Lung microvascular endothelial cell (primary cell): ENCODE measurements around the gene PRSS27. TPM values are rescaled to one million over a fixed set of nuclear protein-coding genes. Genes with fewer than 3 reads are reported as not detected.
"Not testable (repeated sequence)": the region's sequence is repeated elsewhere in the genome, so short reads cannot be mapped to it uniquely, and the experiment has no call there.

ENCODE experiments used
- DNase-seq, 2 donors: peaks; one replicate each; pipeline versions ENCODE4 v3.0.0 to v3.0.0-alpha.2; 2010; ENCODE audit warnings: low read depth in 2 of 2
- total RNA-seq: library from RNA; depleted of rRNA; stranded (reverse); fragments of >200 nt; gene quantifications from 2 replicates; pipeline ENCODE4 v1.2.1, GENCODE V29; 2014

Gene PRSS27
- total RNA-seq, 1 donor from 2014 or later, result 0.20 TPM

DNA sequence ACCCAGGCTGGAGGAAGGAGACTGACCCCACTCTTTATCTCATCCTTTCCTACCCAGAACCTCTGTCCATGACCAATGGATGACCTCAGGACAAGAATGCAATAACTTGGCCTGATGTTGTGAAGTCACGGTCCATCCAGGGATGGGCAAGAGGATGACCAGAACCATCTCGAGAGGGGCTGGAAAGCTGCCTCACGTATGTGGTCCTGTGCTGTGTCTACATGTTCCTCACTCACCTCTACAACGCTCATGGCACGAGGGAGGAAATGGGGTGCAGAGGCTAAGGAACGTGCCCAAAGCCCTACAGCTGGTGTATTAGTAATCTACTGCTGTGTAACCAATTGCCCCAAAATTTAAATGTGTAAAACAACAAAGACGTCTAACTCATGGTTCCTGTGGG, 45.0 kb downstream of the PRSS27 start:
- DNase-seq, result no peak

DNA sequence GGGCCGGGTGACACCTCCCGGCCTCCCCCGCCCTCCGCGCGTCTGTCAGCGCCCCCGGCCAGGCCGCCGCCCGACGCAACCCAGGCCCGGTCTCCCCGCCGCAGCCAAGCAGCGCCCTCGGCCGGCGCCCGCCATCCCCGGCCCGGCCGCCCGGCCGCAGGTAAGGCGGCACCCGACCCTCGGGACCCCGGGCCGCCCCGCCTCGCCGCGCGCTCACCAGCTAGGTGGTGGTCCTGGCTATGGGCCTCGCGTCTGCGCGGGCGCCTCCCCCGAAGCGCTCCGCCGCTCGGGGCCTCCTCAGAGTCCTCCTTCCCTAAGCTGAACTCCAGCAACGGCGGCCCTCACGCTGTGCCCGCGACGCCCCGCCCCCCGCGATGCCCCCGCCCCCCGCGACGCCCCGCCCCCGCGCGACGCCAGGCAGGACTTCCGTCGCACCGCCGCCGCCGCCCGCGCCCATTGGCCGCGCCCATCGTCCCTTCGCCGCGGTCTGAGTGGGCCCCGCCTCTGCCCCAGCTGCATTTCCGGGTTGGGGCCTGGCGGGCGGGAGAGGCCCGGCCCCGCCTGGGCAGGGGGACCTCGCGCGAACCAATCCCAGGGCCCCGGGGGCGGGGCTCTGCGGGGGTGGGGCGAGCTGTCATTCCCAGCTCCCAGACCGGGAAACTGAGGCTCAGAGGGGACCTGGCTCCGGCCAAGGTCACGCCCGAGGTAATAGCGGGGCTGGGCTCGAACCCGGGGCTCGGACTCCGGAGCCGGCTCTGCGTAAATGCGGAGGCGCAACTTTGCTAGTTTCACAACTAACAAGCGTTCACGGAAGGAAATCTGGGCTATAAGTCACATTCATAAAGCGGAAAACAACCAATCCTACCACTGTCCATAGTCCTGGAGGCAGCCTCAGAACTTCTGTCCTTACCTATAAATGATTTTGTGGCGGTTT, 46.7 kb downstream of the PRSS27 start:
- peak; percentile 96 to 98 for DNase-seq

DNA sequence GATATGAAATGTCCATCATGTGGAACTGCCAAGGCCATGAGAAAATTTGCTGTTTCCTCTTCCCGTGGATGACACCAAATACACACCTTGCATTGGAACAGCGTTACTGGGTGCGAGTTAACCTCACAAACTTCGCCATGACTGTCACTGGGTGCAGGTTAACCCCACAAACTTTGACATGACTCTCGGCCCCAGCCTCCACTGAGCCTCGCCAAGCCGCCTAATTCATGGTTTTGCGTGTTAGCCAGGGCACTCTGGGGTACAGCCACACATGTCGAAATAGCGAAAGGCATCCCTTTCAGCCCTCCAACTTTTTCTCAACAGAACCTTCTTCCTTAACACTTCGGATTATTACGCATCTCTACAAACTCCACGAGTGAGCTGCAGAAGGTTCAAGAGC, 48.3 kb downstream of the PRSS27 start:
- DNase-seq, result no peak

- peak in 1 of 2 donors; percentile 17 for DNase-seq
These were observed 48.8 kb downstream of the PRSS27 start for GRCh38 chr16:2671193-2671592.

DNA sequence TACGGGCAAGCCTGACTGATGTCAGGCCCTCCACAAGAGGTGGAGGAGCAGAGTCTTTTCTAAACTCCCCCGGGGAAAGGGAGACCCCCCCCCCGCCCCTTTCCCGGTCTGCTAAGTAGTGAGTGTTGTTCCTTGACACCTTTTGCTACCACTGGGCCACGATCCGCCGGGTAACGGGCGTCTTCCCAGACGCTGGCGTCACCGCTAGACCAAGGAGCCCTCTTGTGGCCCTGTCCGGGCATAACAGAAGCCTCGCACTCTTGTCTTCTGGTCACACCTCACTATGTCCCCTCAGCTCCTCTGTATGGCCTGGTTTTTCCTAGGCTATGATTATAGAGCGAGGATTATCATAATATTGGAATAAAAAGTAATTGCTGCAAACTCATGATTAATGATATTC, 50.0 kb downstream of the PRSS27 start:
- peak; percentile 16 to 61 for DNase-seq

GRCh38 chr16:2669587-2669986, 50.4 kb downstream of the PRSS27 start:
- DNase-seq, result not testable (repeated sequence)

DNA sequence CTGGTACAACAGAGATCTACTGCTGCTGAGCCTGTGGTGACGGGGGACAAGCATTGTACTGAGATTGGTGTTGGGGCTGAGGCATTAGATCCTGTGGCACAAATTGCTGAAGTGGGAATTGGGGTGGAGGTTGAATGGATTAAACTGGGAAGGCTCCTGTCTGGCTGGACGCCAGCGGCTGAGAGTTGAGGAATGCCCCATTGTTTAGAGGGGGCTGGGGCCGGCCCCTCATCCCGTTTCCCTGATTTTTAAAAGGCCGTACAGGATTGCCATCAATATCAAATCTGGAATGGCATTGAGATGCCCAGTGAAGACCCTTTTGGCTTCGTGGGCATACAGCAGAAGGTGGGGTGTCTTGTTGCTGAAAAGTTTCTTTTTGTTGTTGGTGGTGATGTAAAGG, 53.4 kb downstream of the PRSS27 start:
- DNase-seq, result not testable (repeated sequence)

DNA sequence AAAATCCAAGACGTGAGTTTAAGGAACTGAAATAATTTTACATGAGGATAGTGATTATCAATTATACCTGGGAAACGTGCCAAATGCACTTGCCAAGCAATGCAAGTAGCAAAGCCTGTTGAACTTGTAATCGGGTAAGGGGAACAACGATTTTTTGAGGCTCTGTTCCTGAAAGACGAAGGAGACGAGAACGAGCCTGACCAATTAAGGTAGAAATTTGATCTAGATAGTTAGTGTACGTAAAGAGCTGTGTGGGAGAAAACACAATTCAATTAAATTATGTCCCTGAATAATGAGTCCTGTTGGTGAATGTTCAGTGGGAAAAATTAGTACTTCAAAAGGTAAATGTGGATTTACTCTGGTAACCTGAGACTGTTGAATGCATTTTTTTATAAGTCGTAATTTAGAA, 55.4 kb downstream of the PRSS27 start:
- no peak for DNase-seq

DNA sequence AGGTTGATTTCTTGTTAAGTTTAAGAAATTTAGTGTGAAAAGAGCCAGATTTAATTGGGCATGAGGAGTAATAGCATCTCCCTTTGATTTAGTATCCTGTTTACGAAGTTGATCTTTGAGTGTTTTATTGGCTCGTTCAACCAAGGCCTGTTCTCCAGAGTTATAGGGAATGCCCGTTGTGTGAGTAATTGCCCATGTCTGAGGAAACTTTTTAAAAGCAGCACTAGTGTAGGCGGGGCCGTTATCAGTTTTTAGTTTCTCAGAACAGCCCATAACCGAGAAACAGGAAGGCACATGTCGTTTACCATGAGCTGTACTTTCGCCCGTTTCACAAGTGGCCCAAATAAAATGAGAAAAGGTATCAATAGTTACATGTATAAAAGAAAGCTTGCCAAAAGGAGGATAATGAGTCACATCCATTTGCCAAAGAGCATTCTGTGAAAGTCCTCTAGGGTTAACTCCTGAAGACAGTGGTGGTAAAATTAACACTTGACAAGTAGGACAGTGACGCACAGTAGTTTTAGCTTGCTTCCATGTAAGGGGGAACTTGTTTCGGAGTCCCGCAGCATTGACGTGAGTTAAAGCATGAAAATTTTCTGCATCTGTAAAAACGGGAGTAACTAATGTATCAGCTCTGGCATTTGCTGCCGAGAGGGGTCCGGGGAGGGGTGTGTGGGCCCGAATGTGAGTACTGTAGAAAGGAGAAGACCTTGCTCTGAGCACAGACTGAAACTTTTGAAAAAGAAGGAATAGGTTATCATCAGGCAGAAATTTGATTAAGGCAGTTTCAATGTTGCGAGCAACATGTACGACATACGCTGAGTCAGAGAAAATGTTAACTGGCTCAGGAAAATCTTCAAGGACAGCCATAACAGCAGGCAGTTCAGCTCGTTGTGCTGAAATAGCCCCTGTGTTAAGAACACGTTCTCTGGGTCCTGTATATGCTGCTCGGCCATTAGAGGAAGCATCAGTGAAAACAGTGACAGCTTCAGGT, 56.2 kb downstream of the PRSS27 start:
- DNase-seq, result no peak

Other genes starting within 250 kb of the PRSS27 start
- under 0.01 TPM in 2 replicates for gene NTN3, start 248.9 kb downstream of the PRSS27 start, total RNA-seq
- gene TBC1D24, start 245.1 kb downstream of the PRSS27 start, total RNA-seq, result 5.0 and 6.3 TPM in 2 replicates
- gene ATP6V0C, start 206.3 kb downstream of the PRSS27 start, total RNA-seq, result 5.2 and 7.1 TPM in 2 replicates
- gene AMDHD2, start 199.9 kb downstream of the PRSS27 start, total RNA-seq, result 25.5 and 30.8 TPM in 2 replicates
- gene CEMP1, start 188.8 kb downstream of the PRSS27 start, total RNA-seq, result under 0.01 TPM in 1 of 2 replicates, not detected in the other
- gene PDPK1, start 182.2 kb downstream of the PRSS27 start, total RNA-seq, result 12.6 and 16.3 TPM in 2 replicates
- gene KCTD5, start 37.7 kb downstream of the PRSS27 start, total RNA-seq, result 13.3 and 17.5 TPM in 2 replicates
- 24.0 and 45.2 TPM in 2 replicates for gene SRRM2, start 32.4 kb upstream of the PRSS27 start, total RNA-seq
- gene ELOB, start 57.1 kb upstream of the PRSS27 start, total RNA-seq, result 289 and 344 TPM in 2 replicates
- not detected in 2 replicates for gene PRSS33, start 67.3 kb upstream of the PRSS27 start, total RNA-seq
- not detected in 2 replicates for gene PRSS41, start 78.2 kb upstream of the PRSS27 start, total RNA-seq
- gene PRSS21, start 97.0 kb upstream of the PRSS27 start, total RNA-seq, result 0.40 and 2.2 TPM in 2 replicates
- 0.65 TPM in 1 of 2 replicates, not detected in the other for gene ZG16B, start 110.1 kb upstream of the PRSS27 start, total RNA-seq
- not detected in 2 replicates for gene PRSS22, start 137.9 kb upstream of the PRSS27 start, total RNA-seq
- gene FLYWCH2, start 163.0 kb upstream of the PRSS27 start, total RNA-seq, result 28.3 and 32.1 TPM in 2 replicates
- gene FLYWCH1, start 191.7 kb upstream of the PRSS27 start, total RNA-seq, result 17.7 and 17.9 TPM in 2 replicates
- gene KREMEN2, start 244.1 kb upstream of the PRSS27 start, total RNA-seq, result not detected in 2 replicates
- 2.6 and 4.1 TPM in 2 replicates for gene PAQR4, start 249.1 kb upstream of the PRSS27 start, total RNA-seq